Tibial nerve (tissue), 4 donors: ENCODE data around the gene E2F8.

Source experiments
- CTCF ChIP-seq, 5 experiments: fragments of 200-600 bp in 3 of 5; fragments of 450-650 bp in 2 of 5; sonication (generic) in 3 of 5; IDR thresholded peaks; one replicate each; pipeline ENCODE4 v1.5.1; 2016 to 2019; ENCODE audit warnings: antibody characterized with exemption in 5 of 5, mild to moderate bottlenecking in 3 of 5, moderate library complexity in 2 of 5
- EP300 ChIP-seq, 2 donors: sonication (generic); formaldehyde crosslinking; IDR thresholded peaks; one replicate each; pipeline ENCODE4 v1.6.1; 2017; ENCODE audit warnings: antibody characterized with exemption in 2 of 2, mild to moderate bottlenecking in 1 of 2

GRCh38 chr11:19199771-19200170 is 41.0 kb downstream of the E2F8 start:
- TF ChIP-seq EP300 (IDR thresholded peaks at IDR 0.05) = no peak
- TF ChIP-seq CTCF (IDR thresholded peaks at IDR 0.05) = no peak
